Measurements from ENCODE around the gene ZNF414.

The ZNF414 gene

GRCh38 chr19:8489561-8490394, 24.2 kb downstream of the ZNF414 start:
- DNase-seq, result no peak

GRCh38 chr19:8488365-8488764, 25.6 kb downstream of the ZNF414 start:
- no peak for DNase-seq

- peak; percentile 31 for DNase-seq
Measured at GRCh38 chr19:8487137-8487851, 26.7 kb downstream of the ZNF414 start.

GRCh38 chr19:8486661-8487136, 27.3 kb downstream of the ZNF414 start:
- DNase-seq, result no peak

- DNase-seq, result no peak
Measured at GRCh38 chr19:8485561-8486371, 28.2 kb downstream of the ZNF414 start.

- no peak for DNase-seq
Measured at GRCh38 chr19:8484331-8484894, 29.6 kb downstream of the ZNF414 start.

GRCh38 chr19:8483165-8483564, 30.8 kb downstream of the ZNF414 start:
- DNase-seq, result no peak

GRCh38 chr19:8482696-8483095, 31.3 kb downstream of the ZNF414 start:
- DNase-seq, result no peak

GRCh38 chr19:8481616-8482015, 32.4 kb downstream of the ZNF414 start:
- DNase-seq, result no peak

- DNase-seq, result no peak
Measured at GRCh38 chr19:8481201-8481600, 32.8 kb downstream of the ZNF414 start.

- no peak for DNase-seq
Measured at GRCh38 chr19:8478598-8478997, 35.4 kb downstream of the ZNF414 start.

GRCh38 chr19:8477889-8478288, 36.1 kb downstream of the ZNF414 start:
- DNase-seq, result no peak

GRCh38 chr19:8476524-8476923, 37.4 kb downstream of the ZNF414 start:
- no peak for DNase-seq

GRCh38 chr19:8475005-8475404, 39.0 kb downstream of the ZNF414 start:
- DNase-seq, result no peak

GRCh38 chr19:8473648-8474476, 40.1 kb downstream of the ZNF414 start:
- DNase-seq, result no peak

- DNase-seq, result no peak
Measured at GRCh38 chr19:8469613-8470368, 44.2 kb downstream of the ZNF414 start.

- no peak for DNase-seq
Measured at GRCh38 chr19:8468761-8469373, 45.1 kb downstream of the ZNF414 start.

- no peak for DNase-seq
Measured at GRCh38 chr19:8468124-8468523, 45.8 kb downstream of the ZNF414 start.

- no peak for DNase-seq
Measured at GRCh38 chr19:8466018-8466417, 47.9 kb downstream of the ZNF414 start.

GRCh38 chr19:8463365-8463764, 50.6 kb downstream of the ZNF414 start:
- no peak for DNase-seq

- DNase-seq, result no peak
Measured at GRCh38 chr19:8462571-8462970, 51.4 kb downstream of the ZNF414 start.

Data from T-helper 9 cell (primary cell).